Measurements from ENCODE around the gene FAM174C. TPM values are rescaled to one million over a fixed set of nuclear protein-coding genes. Genes with fewer than 3 reads are reported as not detected.
A peak's percentile ranks its signal among the peaks of the same experiment; 100 is the strongest.

FAM174C gene
- total RNA-seq, 4 donors from 2014 or later = 24.9 to 58.9 (median 43.6) TPM

GRCh38 chr19:1248139-1248785 lies 27.1 kb upstream of the FAM174C start, which contains the start of gene MIDN:
Gene MIDN, plus strand, starts transcription at chr19:1248583. Its CDS starts 1,714 bp downstream, at chr19:1250297.
- H3K9me3 ChIP-seq = no peaks in the 10 kb centered on the region
- intact Hi-C loops (cut with DNase I) = no loop called here
- H3K27me3 ChIP-seq = peaks cover 0 to 3% (median 0%) of the 10 kb centered on the region in 4 donors
- peaks cover 6 to 24% (median 20%) of the 10 kb centered on the region in 4 donors for H3K36me3 ChIP-seq
- H3K27ac ChIP-seq (replicated peaks in 1 of 4) = peak within 1 kb of the TSS; percentile 100
- H3K4me3 ChIP-seq = peak within 1 kb of the TSS; percentile 77 to 89 (median 82)
- peak; percentile 96 for DNase-seq (ENCODE audit: extremely low spot score)
- peaks cover 50 to 81% (median 71%) of the 10 kb centered on the region in 4 donors for H3K4me1 ChIP-seq
- 0% methylated on average over 2 of the region's 60 CpGs for WGBS
- TF ChIP-seq, protein P1, sequence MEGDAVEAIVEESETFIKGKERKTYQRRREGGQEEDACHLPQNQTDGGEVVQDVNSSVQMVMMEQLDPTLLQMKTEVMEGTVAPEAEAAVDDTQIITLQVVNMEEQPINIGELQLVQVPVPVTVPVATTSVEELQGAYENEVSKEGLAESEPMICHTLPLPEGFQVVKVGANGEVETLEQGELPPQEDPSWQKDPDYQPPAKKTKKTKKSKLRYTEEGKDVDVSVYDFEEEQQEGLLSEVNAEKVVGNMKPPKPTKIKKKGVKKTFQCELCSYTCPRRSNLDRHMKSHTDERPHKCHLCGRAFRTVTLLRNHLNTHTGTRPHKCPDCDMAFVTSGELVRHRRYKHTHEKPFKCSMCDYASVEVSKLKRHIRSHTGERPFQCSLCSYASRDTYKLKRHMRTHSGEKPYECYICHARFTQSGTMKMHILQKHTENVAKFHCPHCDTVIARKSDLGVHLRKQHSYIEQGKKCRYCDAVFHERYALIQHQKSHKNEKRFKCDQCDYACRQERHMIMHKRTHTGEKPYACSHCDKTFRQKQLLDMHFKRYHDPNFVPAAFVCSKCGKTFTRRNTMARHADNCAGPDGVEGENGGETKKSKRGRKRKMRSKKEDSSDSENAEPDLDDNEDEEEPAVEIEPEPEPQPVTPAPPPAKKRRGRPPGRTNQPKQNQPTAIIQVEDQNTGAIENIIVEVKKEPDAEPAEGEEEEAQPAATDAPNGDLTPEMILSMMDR (IDR thresholded peaks at IDR 0.05) = peak in 2 of 3 experiments; percentile 18 to 25
- TF ChIP-seq POLR2A (IDR thresholded peaks at IDR 0.05; ENCODE audit: low read depth) = peak; percentile 94
- peak; percentile 34 for TF ChIP-seq EP300 (IDR thresholded peaks at IDR 0.05)
- TF ChIP-seq POLR2AphosphoS5 (IDR thresholded peaks at IDR 0.05) = peak; percentile 63 to 97

GRCh38 chr19:1248786-1249297 lies 26.5 kb upstream of the FAM174C start:
- Histone ChIP-seq H3K4me1 (peaks cover 50 to 81% (median 71%) of the 10 kb centered on the region in 4 donors), H3K27me3 (peaks cover 0 to 3% (median 0%) of the 10 kb centered on the region in 4 donors), H3K27ac (replicated peaks in 1 of 4) (peak overlapping the region; percentile 100), H3K9me3 (no peaks in the 10 kb centered on the region), H3K4me3 (peak overlapping the region; percentile 77 to 89 (median 82)), H3K36me3 (peaks cover 6 to 27% (median 22%) of the 10 kb centered on the region in 4 donors)
- intact Hi-C loops (cut with DNase I) = no loop called here
- no peak for DNase-seq (ENCODE audit: extremely low spot score)
- WGBS = 4% methylated on average over 12 of the region's 74 CpGs
- TF ChIP-seq EP300 (IDR thresholded peaks at IDR 0.05) = no peak
- TF ChIP-seq, protein P1 (IDR thresholded peaks at IDR 0.05) = peak; percentile 83 to 96 (median 94)

DNA sequence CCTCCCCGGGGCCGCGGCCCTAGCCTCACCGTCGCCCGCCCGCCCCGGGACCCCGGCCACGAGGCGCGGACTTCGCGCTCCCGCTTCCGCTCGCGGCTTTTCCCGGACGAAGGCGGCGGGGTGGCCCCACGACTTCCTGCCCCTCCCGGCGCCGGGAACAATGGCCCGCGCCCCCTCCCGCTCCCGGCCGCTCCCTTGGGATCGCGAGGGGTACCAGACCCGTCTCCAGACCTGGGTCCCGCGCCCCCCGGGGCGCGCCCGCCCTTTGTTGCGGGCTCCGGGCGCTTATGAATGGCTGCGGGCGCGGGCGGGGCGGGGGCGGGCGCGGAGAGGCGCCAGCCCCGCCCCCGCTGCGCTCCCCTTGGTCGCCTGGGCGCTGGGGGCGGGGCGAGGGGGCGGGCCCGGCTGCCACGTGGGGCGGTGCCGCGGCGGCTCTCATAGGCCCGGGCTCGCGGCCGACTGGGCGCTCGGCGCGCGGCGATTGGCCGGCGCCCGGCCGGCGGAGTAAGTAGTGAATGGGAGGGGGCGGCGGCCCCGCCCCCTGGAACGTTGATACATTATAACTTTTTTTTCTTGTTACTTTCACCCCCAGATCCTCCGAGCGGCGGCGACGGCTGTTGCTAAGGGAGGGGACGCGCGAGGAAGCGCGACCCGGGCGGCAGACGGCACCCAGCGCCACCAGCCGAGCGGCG lies 25.9 kb upstream of the FAM174C start:
- no peaks in the 10 kb centered on the region for H3K9me3 ChIP-seq
- H3K27ac ChIP-seq (replicated peaks in 1 of 4) = peak overlapping the region; percentile 100
- intact Hi-C loops (cut with DNase I) = no loop called here
- H3K4me1 ChIP-seq = peaks cover 51 to 81% (median 71%) of the 10 kb centered on the region in 4 donors
- WGBS = no CpG with 5 or more reads among the region's 102 CpGs
- peaks cover 9 to 33% (median 27%) of the 10 kb centered on the region in 4 donors for H3K36me3 ChIP-seq
- peak; percentile 91 to 98 for TF ChIP-seq POLR2AphosphoS5 (IDR thresholded peaks at IDR 0.05)
- TF ChIP-seq EP300 (IDR thresholded peaks at IDR 0.05) = peak; percentile 47
- peak; percentile 97 for TF ChIP-seq POLR2A (IDR thresholded peaks at IDR 0.05; ENCODE audit: low read depth)
- TF ChIP-seq, protein P1 (IDR thresholded peaks at IDR 0.05) = no peak
- peaks cover 0 to 3% (median 0%) of the 10 kb centered on the region in 4 donors for H3K27me3 ChIP-seq
- peak; percentile 98 for DNase-seq (ENCODE audit: extremely low spot score)
- H3K4me3 ChIP-seq = peak overlapping the region; percentile 77 to 89 (median 82)

GRCh38 chr19:1249990-1250436 lies 25.3 kb upstream of the FAM174C start:
- Histone ChIP-seq H3K4me1 (peaks cover 52 to 81% (median 71%) of the 10 kb centered on the region in 4 donors), H3K36me3 (peaks cover 15 to 39% (median 32%) of the 10 kb centered on the region in 4 donors)
- 0% methylated on average over 5 of the region's 67 CpGs for WGBS

More at GRCh38 chr19:1249990-1250436, 25.3 kb upstream of the FAM174C start:
- peak overlapping the region; percentile 77 to 89 (median 82) for H3K4me3 ChIP-seq
- H3K9me3 ChIP-seq = no peaks in the 10 kb centered on the region
- peak overlapping the region; percentile 99 to 100 (median 100) for H3K27ac ChIP-seq (replicated peaks in 1 of 4)
- no peak for TF ChIP-seq POLR2A (IDR thresholded peaks at IDR 0.05; ENCODE audit: low read depth)
- TF ChIP-seq, protein P1 (IDR thresholded peaks at IDR 0.05) = no peak
- no peak for TF ChIP-seq EP300 (IDR thresholded peaks at IDR 0.05)
- no peak for TF ChIP-seq POLR2AphosphoS5 (IDR thresholded peaks at IDR 0.05)
- peaks cover 0 to 3% (median 0%) of the 10 kb centered on the region in 4 donors for H3K27me3 ChIP-seq
- no peak for DNase-seq (ENCODE audit: extremely low spot score)
- intact Hi-C loops (cut with DNase I) = no loop called here
